Measurements from ENCODE around the gene SPON1.
"Not testable (repeated sequence)": the region's sequence is repeated elsewhere in the genome, so short reads cannot be mapped to it uniquely, and the experiment has no call there.

SPON1 gene

GRCh38 chr11:14275076-14275475 lies 312.6 kb downstream of the SPON1 start:
- DNase-seq (ENCODE audit: low read depth): peak; percentile 51

- not testable (repeated sequence) for DNase-seq (ENCODE audit: low read depth)
Measured at GRCh38 chr11:14278869-14279268, 316.3 kb downstream of the SPON1 start.

- peak; percentile 89 for DNase-seq (ENCODE audit: low read depth)
Measured at GRCh38 chr11:14288189-14288935, 325.8 kb downstream of the SPON1 start.

GRCh38 chr11:14290422-14290821 lies 327.9 kb downstream of the SPON1 start:
- DNase-seq (ENCODE audit: low read depth): no peak

- no peak for DNase-seq (ENCODE audit: low read depth)
Measured at GRCh38 chr11:14299921-14300320, 337.4 kb downstream of the SPON1 start.

GRCh38 chr11:14300661-14301304 lies 338.3 kb downstream of the SPON1 start:
- peak; percentile 73 for DNase-seq (ENCODE audit: low read depth)

- DNase-seq (ENCODE audit: low read depth): no peak
Measured at GRCh38 chr11:14304601-14305000, 342.1 kb downstream of the SPON1 start.

GRCh38 chr11:14305649-14306048 lies 343.1 kb downstream of the SPON1 start:
- no peak for DNase-seq (ENCODE audit: low read depth)

GRCh38 chr11:14306481-14306880 lies 344.0 kb downstream of the SPON1 start:
- DNase-seq (ENCODE audit: low read depth): no peak

GRCh38 chr11:14308114-14308896 lies 345.8 kb downstream of the SPON1 start:
- peak; percentile 42 for DNase-seq (ENCODE audit: low read depth)

- DNase-seq (ENCODE audit: low read depth): no peak
Measured at GRCh38 chr11:14308897-14309387, 346.4 kb downstream of the SPON1 start.

GRCh38 chr11:14309425-14310192 lies 347.1 kb downstream of the SPON1 start:
- DNase-seq (ENCODE audit: low read depth): peak; percentile 10

GRCh38 chr11:14310679-14311078 lies 348.2 kb downstream of the SPON1 start:
- peak; percentile 79 for DNase-seq (ENCODE audit: low read depth)

- DNase-seq (ENCODE audit: low read depth): peak; percentile 52
Measured at GRCh38 chr11:14312736-14313438, 350.4 kb downstream of the SPON1 start.

GRCh38 chr11:14314127-14314526 lies 351.6 kb downstream of the SPON1 start:
- DNase-seq (ENCODE audit: low read depth): no peak

- no peak for DNase-seq (ENCODE audit: low read depth)
Measured at GRCh38 chr11:14315130-14315529, 352.6 kb downstream of the SPON1 start.

Data from fibroblast of gingiva (primary cell).